GM18868 (cell line): ENCODE measurements around the gene EIPR1.
A peak's percentile ranks its signal among the peaks of the same experiment; 100 is the strongest.

Experiments
- ATAC-seq: cut with Tn5 transposase; IDR thresholded peaks from one replicate; pipeline ENCODE4 v1.9.1; 2021; ENCODE audit warnings: mild to moderate bottlenecking, moderate library complexity; ENCODE audit not compliant: unreplicated experiment

EIPR1 gene

GRCh38 chr2:3309496-3310355, 67.9 kb downstream of the EIPR1 start:
- no peak for ATAC-seq

GRCh38 chr2:3307901-3308300, 69.7 kb downstream of the EIPR1 start:
- no peak for ATAC-seq

GRCh38 chr2:3307236-3307635, 70.4 kb downstream of the EIPR1 start:
- ATAC-seq, result no peak

GRCh38 chr2:3305952-3306351, 71.7 kb downstream of the EIPR1 start:
- no peak for ATAC-seq

GRCh38 chr2:3305431-3305830, 72.2 kb downstream of the EIPR1 start:
- ATAC-seq, result no peak

- ATAC-seq, result peak; percentile 99
These were observed 73.8 kb downstream of the EIPR1 start for GRCh38 chr2:3303583-3304406.

GRCh38 chr2:3302751-3303582, 74.7 kb downstream of the EIPR1 start:
- peak; percentile 22 for ATAC-seq

- no peak for ATAC-seq
These were observed 75.2 kb downstream of the EIPR1 start for GRCh38 chr2:3302421-3302750.

GRCh38 chr2:3301001-3301400, 76.6 kb downstream of the EIPR1 start:
- ATAC-seq, result no peak

GRCh38 chr2:3300224-3300995, 77.2 kb downstream of the EIPR1 start:
- no peak for ATAC-seq

- ATAC-seq, result no peak
These were observed 77.9 kb downstream of the EIPR1 start for GRCh38 chr2:3299703-3300102.

- no peak for ATAC-seq
These were observed 78.5 kb downstream of the EIPR1 start for GRCh38 chr2:3299130-3299529.

- no peak for ATAC-seq
These were observed 79.4 kb downstream of the EIPR1 start for GRCh38 chr2:3298191-3298590.

GRCh38 chr2:3297523-3297922, 80.1 kb downstream of the EIPR1 start:
- no peak for ATAC-seq

- no peak for ATAC-seq
These were observed 81.2 kb downstream of the EIPR1 start for GRCh38 chr2:3296182-3296972.

GRCh38 chr2:3294493-3294892, 83.1 kb downstream of the EIPR1 start:
- no peak for ATAC-seq

GRCh38 chr2:3294069-3294468, 83.5 kb downstream of the EIPR1 start:
- no peak for ATAC-seq

GRCh38 chr2:3293221-3293620, 84.4 kb downstream of the EIPR1 start:
- ATAC-seq, result no peak

GRCh38 chr2:3292416-3292815, 85.2 kb downstream of the EIPR1 start:
- no peak for ATAC-seq

- ATAC-seq, result no peak
These were observed 85.9 kb downstream of the EIPR1 start for GRCh38 chr2:3291750-3292149.
